ENCODE results near the gene ANKRD12.
"Not testable (repeated sequence)": the region's sequence is repeated elsewhere in the genome, so short reads cannot be mapped to it uniquely, and the experiment has no call there.

Gene ANKRD12

DNA sequence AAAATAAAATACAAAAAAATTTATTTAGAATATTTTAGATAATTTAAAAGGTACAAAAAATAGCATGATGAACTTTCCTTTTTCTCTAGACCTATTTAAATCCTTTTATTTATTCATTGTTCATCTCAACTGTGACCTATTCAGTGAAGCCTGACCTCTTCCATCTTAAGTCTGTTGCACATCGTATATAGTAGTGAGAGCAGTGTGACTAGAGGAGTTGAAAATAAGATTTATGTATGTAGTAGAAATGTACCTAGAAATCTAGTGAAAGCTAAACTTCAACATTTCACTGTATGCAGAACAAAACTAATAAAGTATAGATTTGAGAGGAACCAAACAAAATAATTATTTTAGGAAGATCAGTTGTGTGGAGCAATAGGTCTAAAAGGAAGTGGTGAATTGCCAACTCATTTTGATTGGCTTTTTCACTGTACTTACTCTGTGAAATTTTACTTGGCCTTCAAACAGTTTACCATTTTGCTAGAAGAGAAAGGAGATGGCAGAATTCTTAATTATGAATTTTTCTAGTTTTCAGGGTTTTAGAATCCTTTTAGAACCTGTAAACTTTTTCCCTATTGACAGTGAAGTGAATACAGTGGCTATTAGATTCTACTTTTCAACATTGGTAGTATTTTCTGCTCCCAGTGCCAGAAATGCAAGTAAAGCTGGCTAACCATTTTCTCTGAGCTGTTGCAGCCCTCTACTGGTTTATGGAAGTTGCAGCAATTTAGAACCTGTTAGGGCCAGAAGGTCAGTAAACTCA lies 11.0 kb downstream of the ANKRD12 start:
- no peak for DNase-seq

DNA sequence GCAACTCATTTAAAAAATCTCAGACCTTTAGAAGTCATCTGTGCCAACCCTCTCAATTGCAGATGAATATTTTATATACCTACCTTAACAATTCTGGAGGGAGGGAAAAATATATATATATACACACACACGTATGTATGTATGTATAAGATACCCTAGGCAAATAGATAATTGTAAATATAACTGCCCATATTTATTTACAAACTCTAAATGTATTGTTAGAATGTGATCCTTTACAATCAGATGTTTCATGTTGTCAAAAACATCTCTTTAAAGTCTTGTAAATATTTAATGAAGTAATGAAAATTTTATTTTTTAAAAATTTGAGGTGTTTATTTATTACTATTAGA lies 11.6 kb downstream of the ANKRD12 start:
- no peak for DNase-seq

DNA sequence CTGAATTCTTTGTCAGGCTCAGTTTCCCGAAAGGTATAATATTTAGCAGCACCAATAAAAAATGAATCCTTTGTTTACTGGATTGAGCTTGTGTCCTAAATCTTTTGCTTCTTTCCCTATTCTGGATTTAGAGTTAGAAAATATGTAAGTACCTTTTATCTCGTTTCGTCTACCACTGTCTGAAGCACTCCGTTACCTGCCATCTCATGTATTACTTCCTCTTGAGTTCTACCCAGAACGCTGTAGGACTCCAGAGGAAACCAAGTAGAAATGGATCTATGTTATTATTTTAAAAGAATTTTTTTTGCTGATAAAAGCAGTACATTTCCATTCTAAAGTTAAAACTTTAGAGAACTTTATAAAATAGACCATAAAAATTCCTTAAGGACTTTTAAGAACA lies 13.5 kb downstream of the ANKRD12 start:
- no peak for DNase-seq

DNA sequence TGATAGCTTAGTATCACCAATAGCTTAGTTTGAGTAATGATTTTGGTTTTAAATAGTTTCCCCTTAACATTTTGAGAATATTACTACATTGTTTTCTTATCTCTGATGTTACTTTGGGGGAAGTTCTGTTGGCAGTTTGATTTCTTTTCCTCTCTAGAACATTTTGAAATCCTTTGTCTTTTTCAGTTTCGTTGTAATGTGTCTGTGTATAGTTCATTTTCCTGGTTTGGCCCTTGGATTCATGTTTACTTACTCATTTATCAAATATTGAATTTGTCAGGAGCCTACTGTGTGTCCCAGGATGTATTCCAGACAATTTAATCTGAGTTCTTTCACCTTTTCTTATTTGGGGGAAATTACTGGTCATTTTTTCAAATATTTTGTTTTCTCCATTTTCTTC lies 16.7 kb downstream of the ANKRD12 start:
- DNase-seq = no peak

DNA sequence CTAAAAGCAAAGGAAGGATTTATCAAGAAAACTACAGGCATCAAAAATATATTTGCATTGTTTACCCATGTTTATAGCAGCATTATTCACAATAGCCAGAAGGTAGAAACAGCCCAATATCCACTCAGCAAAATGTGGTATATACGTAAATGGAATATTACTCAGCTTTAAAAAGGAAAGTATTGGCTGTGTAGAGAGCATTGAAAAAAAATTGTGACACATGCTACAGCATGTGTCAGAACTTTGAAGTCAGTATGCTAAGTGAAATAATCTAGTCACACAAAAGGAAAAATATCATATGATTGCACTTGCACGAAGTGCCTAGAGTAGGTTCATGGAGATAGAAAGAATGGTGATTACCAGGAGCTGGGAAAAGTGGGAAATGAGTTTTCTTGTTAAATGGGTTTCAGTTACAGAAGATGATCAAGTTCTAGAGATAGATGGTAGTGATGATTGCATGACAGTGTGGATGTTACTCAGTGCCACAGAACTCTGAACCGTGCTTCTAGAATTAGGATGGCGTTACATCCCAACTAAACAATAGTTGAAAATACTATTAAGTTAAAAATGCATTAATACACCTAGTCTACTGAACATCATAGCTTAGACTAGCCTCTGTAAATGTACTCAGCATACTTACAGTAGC lies 20.1 kb downstream of the ANKRD12 start:
- no peak for DNase-seq

DNA sequence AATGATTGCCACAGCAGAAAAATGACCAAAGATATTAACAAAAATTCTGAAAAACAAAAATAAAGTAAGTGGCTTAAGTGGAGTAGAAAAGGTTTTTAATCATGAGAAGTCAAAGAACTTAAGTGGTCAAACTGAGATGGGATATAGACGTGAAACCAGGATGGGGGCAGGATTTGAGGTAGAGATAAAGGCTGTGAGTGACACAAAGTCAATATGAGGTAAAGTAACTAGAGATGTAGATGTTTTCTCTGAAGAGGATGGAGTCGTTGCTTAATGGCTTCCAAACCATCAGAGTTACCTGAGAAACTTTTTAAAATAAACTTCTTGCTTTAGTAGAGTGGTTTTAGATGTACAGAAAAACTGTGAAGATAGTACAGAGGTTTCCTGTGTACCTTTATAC lies 21.2 kb downstream of the ANKRD12 start:
- no peak for DNase-seq

DNA sequence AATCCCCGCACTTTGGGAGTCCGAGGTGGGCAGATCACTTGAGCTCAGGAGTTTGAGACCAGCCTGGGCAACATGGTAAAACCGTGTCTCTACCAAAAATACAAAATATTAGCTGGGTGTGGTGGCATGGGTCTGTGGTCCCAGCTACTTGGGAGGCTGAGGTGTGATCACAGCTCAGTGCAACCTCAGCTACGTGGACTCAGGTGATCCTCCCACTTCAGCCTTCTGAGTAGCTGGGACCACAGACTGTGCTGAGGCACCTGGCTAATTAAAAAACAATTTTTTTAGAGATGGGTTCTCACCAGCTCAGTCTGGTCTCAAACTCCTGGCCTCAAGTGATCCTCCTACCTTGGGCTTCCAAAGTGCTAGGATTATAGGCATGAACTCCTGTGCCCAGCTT lies 23.4 kb downstream of the ANKRD12 start:
- no peak for DNase-seq

DNA sequence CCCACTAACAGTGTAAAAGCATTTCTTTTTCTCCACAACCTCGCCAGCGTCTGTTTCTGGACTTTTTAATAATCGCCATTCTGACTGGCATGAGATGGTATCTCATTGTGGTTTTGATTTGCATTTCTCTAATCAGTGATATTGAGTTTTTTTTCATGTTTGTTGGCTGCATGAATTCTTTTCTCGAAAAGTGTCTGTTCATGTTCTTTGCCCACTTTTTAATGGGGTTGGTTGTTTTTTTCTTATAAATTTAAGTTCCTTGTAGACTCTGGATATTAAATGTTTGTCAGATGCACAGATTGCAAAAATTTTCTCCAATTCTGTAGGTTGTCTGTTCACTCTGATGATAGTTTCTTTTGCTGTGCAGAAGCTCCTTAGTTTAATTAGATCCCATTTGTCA lies 26.1 kb downstream of the ANKRD12 start:
- not testable (repeated sequence) for DNase-seq

DNA sequence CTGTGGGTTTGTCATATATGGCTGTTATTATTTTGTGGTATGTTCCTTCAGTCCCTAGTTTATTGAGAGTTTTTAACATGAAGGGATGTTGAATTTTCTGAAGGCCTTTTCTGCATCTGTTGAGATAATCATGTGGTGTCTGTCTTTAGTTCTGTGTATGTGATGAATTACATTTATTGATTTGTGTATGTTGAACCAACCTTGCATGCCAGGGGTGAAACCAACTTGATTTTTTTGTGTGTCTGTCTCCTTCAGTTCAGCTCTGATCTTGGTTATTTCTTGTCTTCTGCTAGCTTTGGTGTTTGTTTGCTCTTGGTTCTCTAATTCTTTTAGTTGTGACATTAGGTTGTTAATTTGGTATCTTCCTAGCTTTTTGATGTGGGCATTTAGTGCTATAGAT lies 27.6 kb downstream of the ANKRD12 start:
- not testable (repeated sequence) for DNase-seq

DNA sequence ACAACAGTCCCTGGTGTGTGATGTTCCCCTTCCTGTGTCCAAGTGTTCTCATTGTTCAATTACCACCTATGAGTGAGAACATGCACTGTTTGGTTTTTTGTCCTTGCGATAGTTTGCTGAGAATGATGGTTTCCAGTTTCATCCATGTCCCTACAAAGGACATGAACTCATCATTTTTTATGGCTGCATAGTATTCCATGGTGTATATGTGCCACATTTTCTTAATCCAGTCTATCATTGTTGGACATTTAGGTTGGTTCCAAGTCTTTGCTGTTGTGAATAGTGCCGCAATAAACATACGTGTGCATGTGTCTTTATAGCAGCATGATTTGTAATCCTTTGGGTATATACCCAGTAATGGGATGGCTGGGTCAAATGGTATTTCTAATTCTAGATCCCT lies 29.3 kb downstream of the ANKRD12 start:
- not testable (repeated sequence) for DNase-seq

DNA sequence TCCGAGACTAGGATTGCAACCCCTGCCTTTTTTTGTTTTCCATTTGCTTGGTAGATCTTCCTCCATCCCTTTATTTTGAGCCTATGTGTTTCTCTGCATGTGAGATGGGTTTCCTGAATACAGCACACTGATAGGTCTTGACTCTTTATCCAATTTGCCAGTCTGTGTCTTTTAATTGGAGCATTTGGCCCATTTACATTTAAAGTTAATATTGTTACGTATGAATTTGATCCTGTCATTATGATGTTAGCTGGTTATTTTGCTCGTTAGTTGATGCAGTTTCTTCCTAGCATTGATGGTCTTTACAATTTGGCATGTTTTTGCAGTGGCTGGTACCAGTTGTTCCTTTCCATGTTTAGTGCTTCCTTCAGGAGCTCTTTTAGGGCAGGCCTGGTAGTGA lies 32.9 kb downstream of the ANKRD12 start:
- DNase-seq = not testable (repeated sequence)

DNA sequence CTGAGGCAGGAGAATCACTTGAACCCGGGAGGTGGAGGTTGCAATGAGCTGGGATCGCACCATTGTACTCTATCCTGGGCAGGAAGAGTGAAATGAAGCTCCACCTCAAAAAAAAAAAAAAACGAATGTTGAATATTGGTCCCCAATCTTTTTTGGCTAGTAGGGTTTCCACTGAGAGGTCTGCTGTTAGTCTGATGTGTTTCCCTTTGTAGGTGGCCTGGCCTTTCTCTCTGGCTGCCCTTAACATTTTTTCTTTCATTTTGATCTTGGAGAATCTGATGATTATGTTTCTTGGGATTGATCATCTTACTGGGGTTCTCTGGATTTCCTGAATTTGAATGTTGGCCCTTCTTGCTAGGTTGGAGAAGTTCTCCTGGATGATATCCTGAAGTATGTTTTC lies 35.3 kb downstream of the ANKRD12 start:
- DNase-seq = not testable (repeated sequence)

DNA sequence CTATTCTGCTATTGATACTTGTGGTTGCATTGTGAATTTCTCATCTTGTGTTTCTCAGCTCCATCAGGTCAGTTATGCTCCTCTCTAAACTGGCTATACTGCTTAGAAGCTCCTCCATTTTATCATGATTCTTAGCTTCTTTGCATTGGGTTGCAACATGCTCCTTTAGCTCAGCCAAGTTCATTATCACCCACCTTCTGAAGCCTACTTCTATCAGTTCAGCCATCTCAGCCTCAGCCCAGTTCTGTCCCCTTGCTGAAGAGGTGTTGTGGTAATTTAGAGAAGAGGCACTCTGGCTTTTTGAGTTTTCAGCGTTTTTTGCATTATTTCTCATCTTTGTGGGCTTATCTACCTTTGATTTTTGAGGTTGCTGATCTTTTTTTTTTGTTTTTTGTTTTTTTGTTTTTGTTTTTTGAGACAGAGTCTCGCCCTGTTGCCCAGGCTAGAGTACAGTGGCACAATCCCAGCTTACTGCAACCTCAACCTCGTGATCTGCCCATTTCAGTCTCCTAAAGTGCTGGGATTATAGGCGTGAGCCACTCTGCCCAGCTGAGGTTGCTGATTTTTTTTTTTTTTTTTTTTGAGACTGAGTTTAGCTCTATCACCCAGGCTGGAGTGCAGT lies 36.0 kb downstream of the ANKRD12 start:
- no peak for DNase-seq

DNA sequence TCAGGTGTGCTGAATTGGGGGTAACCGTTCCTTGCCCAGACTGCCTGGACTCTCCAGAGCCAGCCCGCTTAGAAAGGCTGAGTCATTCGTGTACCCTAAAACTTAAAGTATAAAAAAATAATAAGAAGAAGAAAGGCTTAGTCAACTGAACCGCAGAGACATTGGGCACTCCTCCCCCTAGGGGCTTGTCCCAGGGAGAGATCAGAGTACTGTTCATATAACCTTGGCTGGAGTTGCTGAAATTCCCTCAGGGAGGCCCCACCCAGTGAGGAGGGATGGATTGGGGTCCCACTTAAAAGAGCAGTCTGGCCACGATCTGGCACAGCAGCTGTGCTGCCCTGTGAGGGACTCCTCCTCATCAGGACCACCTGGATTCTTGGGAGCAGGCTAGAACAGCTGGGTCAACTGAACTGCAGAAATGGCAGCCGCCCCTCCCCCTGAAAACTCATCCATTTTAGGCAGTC lies 37.2 kb downstream of the ANKRD12 start:
- DNase-seq = no peak

DNA sequence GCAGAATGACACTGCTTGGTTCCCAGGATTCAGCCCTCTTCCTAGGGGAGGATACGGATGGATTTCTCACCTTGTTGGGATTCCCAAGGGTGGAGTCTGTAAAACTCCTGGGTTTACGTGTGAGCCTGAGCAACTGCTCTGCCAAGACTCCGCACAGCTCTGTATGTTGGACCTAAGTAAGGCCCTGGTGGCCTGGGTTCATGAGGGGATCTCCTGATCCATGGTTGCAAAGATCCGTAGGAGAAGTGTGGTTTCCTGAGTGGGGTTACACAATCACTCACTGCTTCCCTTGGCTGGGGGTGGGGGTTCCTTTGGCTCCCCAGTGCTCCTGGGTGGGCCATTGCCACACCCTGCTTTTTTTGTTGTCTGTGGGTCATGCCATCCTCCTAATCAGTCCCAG lies 37.7 kb downstream of the ANKRD12 start:
- DNase-seq = no peak

DNA sequence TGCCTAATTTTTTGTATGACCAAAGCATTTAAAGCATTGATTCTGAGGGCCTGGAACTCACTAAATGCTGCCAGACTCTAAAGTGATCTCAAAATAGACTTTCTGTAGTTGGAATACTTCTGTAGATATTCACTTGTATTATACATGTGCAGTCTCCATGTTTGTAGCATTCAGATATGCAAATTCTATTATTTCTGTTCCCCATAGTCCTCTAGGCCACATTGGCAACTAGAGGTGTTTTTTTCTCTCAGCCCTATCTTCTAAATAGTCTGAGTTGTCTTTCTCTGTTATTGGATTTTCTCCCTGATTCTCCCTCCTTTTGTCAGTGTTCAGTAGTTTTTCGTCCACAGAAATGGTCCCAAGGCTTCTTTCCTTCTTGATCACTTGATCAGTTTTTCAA lies 38.5 kb downstream of the ANKRD12 start:
- no peak for DNase-seq

DNA sequence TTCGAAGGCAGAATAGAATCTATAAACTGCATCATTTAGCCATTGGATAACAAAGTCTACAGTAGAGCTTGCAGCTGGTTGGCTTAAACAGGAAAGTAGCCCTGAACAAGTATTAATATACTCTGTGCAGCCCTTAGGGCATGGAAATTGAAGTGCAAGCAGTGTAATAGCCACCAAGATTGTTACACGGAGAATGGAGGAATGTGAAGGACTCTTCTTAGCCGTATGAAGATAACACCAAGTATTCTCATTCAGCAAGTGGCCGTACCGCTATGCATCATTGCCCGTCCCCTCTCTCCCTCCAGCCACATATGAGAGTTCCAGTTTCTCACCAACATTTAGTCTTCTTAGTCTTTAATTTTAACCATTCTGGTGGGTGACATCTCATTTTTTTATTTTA lies 40.5 kb downstream of the ANKRD12 start:
- no peak for DNase-seq

DNA sequence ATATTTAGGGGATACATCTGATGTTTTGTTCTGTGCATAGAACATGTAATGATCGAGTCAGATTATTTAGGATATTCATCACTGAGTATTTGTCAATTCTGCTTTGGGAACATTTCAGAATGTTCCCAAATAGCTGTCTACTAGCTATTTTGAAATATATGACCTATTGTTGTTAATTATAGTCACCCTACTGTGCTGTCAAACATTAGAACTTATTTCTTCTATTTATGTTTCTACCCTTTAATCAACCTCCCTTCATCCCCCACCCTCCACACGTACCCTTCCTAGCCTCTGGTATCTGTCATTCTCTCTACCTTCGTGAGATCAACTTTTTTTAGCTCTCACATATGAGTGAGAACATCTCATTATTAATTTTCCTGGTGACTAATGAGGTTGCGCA lies 40.9 kb downstream of the ANKRD12 start:
- no peak for DNase-seq

DNA sequence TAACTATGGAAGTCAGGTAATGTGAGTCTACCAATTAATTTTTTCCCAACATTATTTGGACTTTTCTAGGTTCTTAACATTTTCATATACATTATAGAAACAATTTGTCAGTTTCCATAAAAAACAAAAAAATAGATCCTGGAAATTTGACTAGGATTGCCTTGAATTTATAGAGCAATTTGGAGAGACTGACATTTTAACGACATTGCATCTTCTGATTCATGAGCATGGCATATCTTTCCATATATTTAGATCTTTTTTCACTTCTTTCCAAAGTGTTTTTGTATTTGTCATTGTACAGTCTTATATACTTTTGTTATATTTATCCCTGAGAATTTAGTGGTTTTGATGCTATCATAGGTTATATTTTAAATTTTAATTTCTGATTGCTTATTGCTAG lies 42.0 kb downstream of the ANKRD12 start:
- no peak for DNase-seq

DNA sequence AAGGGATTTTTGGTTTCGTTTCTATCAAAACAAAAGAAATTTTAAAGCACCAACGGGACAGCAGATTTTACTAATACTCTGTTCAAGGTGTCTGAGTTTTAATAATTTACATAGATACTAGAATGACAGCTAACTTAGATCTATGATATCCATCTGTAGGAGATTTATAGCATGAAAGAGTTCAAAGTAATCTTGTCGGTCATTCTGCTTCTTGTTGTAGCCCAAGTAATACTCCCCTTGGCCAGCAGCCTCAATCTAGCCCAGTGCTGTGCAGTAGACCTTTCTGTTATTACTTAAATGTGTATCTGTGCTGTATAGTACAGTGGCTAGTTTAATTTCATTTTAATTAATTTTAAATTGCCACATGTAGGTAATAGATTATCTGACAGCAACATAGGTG lies 44.7 kb downstream of the ANKRD12 start:
- DNase-seq = no peak

DNA sequence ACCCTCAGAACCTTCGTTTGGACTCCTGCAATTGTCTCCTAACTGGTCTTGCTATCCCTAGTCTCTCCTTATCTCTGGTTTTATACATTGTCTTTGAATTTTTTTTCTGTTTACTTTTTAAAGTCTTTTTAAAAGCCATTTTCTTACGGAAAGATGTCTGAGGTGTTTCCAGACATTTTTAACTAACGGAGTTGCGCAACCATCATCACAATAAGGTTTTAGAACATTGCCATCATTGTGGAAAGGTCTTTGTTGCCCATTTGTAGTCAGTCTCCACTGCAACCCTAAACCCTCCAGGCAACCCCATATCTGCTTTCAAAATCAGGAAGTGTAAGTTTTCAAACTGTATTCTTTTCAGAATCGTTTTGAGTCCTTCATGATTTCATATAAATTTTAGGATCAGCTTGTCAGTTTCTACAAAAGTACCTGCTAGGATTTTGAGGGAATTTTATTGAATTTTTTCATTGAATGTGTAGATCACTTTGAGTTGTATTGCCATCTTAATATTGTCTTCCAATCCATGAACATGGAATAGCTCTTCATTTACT lies 46.3 kb downstream of the ANKRD12 start:
- no peak for DNase-seq

DNA sequence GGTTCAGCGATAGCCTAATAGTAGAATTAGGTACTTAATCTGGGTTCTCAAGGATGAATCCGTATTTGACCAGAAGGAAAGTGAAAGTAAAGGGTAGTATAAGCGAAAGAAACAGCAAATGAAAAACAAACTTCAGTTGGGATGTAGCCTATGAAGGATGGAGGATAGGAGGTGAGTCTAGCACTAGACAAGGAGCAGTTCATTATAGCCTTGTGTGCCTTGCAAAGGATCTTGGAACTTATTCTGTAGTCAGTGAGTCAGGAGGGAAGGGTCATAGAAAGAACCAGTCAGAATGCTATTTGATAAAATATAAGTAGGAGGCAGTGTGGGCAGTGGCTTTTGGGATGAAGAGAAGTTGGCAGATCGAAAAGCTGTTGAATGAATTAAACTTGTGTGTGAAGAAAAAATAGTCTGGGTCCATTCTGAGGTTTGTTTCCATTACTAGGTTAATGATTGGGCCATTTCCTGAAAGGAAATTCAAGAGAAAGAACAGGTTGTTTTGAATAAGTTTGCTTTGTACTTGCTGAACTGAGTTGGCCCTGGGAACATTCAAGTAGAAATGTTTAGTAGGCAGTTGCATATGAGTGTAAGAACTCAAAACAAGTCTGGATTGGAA lies 48.5 kb downstream of the ANKRD12 start:
- DNase-seq = no peak

Measured in cortex of kidney (tissue), 1 donor.